Left lobe of liver (tissue), 1 donor: ENCODE results near the gene SLC25A21. TPM values are rescaled to one million over a fixed set of nuclear protein-coding genes. Genes with fewer than 3 reads are reported as not detected.

ENCODE experiments used
- total RNA-seq: library from RNA; stranded (reverse); gene quantifications from one replicate; pipeline ENCODE4 v1.2.1, GENCODE V29; 2021
- donor health status: DM: no; HTN: yes; CAD: no.

The SLC25A21 gene
- total RNA-seq, 1 donor from 2014 or later: 0.25 TPM

Other genes with a start within 250 kb of the SLC25A21 start
- 2.8 TPM for gene MIPOL1, start 25.3 kb upstream of the SLC25A21 start, total RNA-seq